ENCODE data around the gene MOB3C. TPM values are rescaled to one million over a fixed set of nuclear protein-coding genes. Genes with fewer than 3 reads are reported as not detected.

MOB3C gene
- total RNA-seq, 2 donors from 2014 or later = 15.6 to 18.1 TPM

GRCh38 chr1:46587069-46587468, 29.5 kb downstream of the MOB3C start:
- ATAC-seq (no peak), DNase-seq (peak; percentile 22 to 47)
- intact Hi-C loops (cut with DNase I, micrococcal nuclease) = no loop called here

DNA sequence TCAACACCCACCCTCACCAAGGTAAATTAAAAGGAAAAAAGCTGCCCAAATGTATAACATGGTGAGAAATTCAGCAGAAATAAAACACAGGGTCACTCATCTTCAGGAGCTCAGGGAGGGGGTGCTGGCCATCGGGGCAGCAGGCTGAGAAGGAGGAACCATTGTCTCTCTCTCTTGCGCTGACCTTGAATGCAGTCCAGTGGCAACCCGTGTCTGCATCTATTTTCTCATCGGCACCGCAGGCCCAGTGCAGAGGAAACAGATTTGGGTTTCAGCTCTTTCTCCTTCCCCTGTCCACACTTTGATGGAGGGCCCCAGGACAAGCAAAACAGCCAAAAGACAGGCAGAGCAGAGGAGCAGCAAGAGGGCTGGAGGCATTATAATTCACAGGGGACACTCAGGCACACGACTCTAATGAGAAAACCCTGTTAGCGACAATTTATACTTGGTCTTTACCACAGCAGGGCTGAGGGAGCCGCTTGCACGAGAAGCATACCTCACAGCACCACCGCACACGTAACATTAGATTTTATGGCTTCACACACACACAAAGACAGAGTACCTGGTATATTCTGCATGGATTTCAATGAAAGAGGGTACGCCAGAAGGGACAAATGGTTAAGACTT, 31.2 kb downstream of the MOB3C start:
- no peak for DNase-seq
- intact Hi-C loops (cut with DNase I, micrococcal nuclease) = no loop called here
- ATAC-seq = no peak

DNA sequence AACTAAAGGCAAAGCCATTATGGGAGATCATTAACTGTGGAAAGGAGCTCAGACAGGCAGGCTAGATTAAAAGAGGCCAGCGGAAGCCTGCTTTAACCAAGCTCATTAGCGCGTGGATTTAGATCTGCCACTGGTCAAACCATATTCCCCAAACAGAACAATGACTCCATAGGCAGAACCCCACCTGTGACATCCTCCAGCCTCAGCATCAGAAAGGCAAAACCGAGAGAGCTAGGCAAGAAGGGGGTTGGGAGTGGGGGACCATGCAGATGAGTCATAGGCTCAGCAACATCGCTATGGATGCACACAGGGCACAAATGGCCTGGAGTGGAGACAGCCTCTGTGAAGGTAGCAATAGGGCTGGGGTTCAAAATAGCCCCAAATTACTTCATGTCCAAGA, 33.1 kb downstream of the MOB3C start:
- intact Hi-C loops (cut with DNase I, micrococcal nuclease) = no loop called here
- DNase-seq = no peak
- ATAC-seq = no peak

DNA sequence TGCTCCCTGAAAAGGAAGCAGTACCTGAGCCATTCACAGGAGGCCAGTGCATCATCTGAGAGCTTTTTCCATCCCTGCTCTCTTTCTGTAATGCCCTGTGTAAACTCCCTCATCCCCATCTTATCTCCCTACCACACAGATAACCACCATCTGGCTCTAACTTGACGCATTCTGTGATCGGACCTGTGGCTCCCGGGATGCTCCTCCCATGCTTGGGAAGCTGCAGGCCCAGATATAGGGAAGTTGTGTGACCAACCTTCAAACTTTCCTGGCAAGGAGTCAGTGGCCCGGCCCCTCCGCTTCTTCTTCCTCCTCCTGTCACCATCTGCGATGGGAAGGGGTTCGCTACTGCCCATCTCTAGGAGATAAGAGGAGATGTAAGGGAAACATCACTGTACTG, 33.6 kb downstream of the MOB3C start:
- intact Hi-C loops (cut with DNase I, micrococcal nuclease) = no loop called here
- ATAC-seq (no peak), DNase-seq (no peak)

GRCh38 chr1:46581681-46582455, 34.7 kb downstream of the MOB3C start:
- intact Hi-C loops (cut with DNase I, micrococcal nuclease) = no loop called here
- no peak for ATAC-seq
- no peak for DNase-seq

- peak; percentile 36 for ATAC-seq
- intact Hi-C loops (cut with DNase I, micrococcal nuclease) = no loop called here
- DNase-seq = no peak
Observed at GRCh38 chr1:46580140-46580903, 36.3 kb downstream of the MOB3C start.

GRCh38 chr1:46577671-46578070, 38.9 kb downstream of the MOB3C start:
- intact Hi-C loops (cut with DNase I, micrococcal nuclease) = no loop called here
- ATAC-seq (no peak), DNase-seq (no peak)

DNA sequence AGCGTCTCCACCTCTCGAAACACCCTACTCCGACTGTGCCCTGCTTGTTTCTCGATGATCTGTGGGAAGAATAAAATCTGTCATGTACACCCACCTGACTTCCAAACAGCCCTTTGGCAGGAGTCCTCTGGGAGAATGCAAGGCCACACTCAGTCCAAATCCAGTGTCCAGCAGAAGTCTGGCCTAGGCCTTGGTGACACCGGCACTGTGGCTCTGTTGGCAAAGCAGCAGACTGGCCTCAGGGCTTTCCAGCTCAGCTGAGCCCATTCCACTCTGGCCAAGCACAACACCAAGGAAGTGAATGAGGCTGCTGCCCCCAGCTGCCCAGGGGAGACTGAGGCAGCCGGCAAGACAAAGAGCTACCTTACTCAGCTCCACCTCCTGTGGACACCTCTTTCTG, 40.0 kb downstream of the MOB3C start:
- intact Hi-C loops (cut with DNase I, micrococcal nuclease) = no loop called here
- no peak for ATAC-seq
- no peak for DNase-seq

DNA sequence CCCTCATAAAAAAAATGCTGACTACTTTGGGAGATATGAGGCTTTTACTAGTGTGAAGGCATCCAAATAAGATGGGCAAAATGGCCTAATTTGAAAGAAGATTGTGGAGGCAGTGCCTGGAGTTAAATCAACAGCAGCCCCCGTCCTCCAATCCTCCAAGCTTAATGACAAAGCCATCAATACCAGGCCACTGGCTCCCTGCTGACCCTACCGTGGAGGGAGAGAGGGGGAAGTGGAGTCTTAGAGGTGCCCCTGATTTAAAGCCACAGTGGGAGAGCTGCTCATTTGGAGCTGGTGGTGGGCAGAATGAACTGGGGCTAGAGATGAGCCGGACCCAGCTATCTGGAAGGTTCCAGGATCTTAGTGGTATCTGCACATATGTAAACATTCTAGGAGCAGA, 40.8 kb downstream of the MOB3C start:
- ATAC-seq (no peak), DNase-seq (no peak)
- intact Hi-C loops (cut with DNase I, micrococcal nuclease) = no loop called here

DNA sequence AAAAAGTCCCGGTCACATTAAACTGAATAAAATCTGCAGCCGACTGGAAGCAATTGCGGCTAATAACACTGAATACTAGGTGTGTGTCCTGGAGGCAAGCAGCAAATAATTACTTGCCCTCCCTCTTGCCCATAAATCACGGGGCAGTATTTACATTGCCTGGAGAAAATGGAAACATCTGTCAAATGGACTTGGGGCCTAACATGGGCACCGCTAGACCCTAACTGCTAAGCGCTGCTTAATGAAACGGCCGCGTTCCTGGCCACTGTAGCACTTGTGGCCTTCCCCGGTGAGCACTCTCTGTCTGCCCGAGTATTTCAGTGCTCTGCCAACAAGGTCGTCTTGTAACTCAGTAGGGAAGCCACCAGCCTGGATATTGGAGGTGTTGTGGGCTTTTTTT, 41.3 kb downstream of the MOB3C start:
- ATAC-seq = no peak
- no peak for DNase-seq
- intact Hi-C loops (cut with DNase I, micrococcal nuclease) = no loop called here

DNA sequence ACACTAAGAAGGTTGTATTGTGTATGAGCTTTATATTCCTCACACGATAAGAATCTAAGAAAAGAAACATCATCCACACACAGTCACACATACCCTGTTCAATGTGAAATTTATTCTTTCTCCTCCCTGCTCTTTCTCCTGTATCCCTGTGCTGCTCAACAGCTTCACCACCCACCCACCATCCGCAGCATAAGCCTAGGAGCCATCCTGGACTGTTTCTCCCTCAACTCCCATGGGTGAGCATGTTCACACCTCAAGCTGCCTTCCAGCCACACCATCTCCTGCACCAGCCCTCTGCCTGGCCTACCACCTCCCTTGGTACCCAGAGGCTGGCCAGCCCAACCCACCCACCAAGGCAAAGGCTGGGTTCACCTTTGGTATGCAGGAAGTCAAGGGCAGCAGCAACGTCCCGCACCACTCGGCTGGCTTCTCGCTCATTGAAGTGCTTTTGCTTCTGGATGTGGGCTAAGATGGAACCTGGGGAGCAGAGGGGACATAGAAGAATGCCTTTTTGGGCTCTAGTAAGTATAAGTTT, 44.9 kb downstream of the MOB3C start:
- ATAC-seq = no peak
- intact Hi-C loops (cut with DNase I, micrococcal nuclease) = no loop called here
- DNase-seq = no peak

- ATAC-seq = peak; percentile 65
Observed at GRCh38 chr1:46569884-46570725, 46.5 kb downstream of the MOB3C start.

GRCh38 chr1:46569116-46569515, 47.5 kb downstream of the MOB3C start:
- DNase-seq = no peak
- no peak for ATAC-seq
- intact Hi-C loops (cut with DNase I, micrococcal nuclease) = no loop called here

More at GRCh38 chr1:46569884-46570725, 46.5 kb downstream of the MOB3C start:
- intact Hi-C loops (cut with DNase I, micrococcal nuclease) = no loop called here
- peak in 1 of 2 donors; percentile 24 for DNase-seq

- DNase-seq = no peak
- ATAC-seq = no peak
- intact Hi-C loops (cut with DNase I, micrococcal nuclease) = no loop called here
Observed at GRCh38 chr1:46568461-46568891, 48.1 kb downstream of the MOB3C start.

GRCh38 chr1:46563341-46563740, 53.3 kb downstream of the MOB3C start:
- ATAC-seq (no peak), DNase-seq (no peak)
- intact Hi-C loops (cut with DNase I, micrococcal nuclease) = no loop called here

DNA sequence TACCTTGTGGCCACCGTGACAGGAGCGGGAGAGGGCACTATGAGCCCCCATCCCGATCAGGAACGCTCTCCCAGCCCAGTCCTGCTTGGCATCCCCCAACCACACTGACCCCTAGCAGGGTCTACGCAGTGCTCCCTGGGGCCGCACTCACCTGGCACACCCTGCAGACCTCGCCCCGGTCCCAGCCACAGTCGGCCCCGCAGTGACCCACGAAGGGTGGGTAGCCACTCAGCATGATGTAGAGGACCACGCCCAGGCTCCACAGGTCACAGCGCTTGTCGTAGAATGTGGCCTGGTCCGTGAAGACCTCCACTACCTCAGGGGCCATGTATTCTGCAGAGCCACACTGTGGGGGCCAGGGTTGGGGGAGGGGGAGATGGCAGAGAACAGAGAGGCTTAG, 54.1 kb downstream of the MOB3C start:
- ATAC-seq (no peak), DNase-seq (no peak)
- intact Hi-C loops (cut with DNase I, micrococcal nuclease) = no loop called here

GRCh38 chr1:46558966-46559365, 57.6 kb downstream of the MOB3C start:
- ATAC-seq (no peak), DNase-seq (no peak)
- intact Hi-C loops (cut with DNase I, micrococcal nuclease) = no loop called here

DNA sequence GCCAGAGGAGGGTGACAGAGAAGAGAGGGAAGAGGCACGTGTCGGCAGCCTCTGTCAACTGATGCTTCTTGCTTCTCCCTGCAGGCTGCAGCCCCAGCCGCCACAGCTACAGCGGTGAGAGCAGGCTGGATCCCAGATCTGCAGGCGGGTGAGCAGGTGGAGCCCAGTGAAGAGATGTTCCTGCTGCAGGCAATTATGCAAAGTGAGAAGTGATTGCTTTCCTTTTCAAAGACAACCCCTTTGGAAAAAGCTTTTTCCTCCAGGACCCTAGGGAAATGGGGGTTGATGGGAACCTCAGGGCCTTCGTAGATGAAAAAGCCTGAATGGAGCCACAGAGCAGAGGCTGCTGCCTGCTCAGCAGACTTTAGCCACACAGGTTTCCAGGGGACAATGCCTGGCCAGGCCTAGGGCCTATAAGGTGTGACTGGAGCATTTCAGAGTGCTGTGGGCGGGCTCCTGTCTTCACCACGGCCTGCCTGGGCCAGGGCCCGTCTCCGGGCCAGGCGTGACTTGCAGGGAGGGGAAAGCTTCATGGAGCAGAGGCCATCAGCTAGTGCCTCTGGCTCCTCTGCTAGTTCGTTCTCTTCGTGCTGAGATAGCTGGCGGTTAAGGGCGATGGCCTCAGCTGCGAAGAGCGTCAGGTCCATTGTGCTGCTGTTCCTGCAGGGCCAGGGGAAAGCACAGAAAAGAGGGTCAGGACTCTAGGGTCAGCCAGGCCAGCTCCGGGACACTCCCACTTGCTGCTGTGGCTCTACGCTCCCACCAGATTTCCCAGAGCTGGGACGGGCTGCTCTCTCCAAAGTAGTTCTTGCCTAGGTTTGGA, 58.3 kb downstream of the MOB3C start:
- no peak for DNase-seq
- intact Hi-C loops (cut with DNase I, micrococcal nuclease) = no loop called here
- ATAC-seq = no peak
